Endothelial cell of umbilical vein (primary cell): Measurements from ENCODE around the gene HECTD4.

Source experiments
- CTCF ChIP-seq, 2 donors: IDR thresholded peaks; 1 replicate in 1 of 2; 2 replicates in 1 of 2; pipeline ENCODE4 v1.5.1; 2011; ENCODE audit warnings: low read length in 2 of 2, mild to moderate bottlenecking in 2 of 2, moderate library complexity in 2 of 2, control low read depth in 1 of 2, inconsistent platforms in 1 of 2, low read depth in 1 of 2; ENCODE audit not compliant: insufficient read depth in 1 of 2; ENCODE audit errors: extremely low read depth in 1 of 2
- EZH2 ChIP-seq: IDR thresholded peaks from 2 replicates; pipeline ENCODE4 v1.6.1; 2012; ENCODE audit warnings: borderline replicate concordance, low read depth, mild to moderate bottlenecking, moderate library complexity, low read length, inconsistent platforms; ENCODE audit not compliant: severe bottlenecking
- JUN ChIP-seq: IDR thresholded peaks from 2 replicates; pipeline ENCODE4 v1.6.1; 2011; ENCODE audit warnings: borderline replicate concordance, low read depth; ENCODE audit not compliant: insufficient read length, insufficient read depth
- MAX ChIP-seq: IDR thresholded peaks from 2 replicates; pipeline ENCODE4 v1.6.1; 2011; ENCODE audit not compliant: insufficient read depth, insufficient read length
- POLR2A ChIP-seq: IDR thresholded peaks from 2 replicates; pipeline ENCODE4 v1.6.1; 2012; ENCODE audit warnings: low read depth, mild to moderate bottlenecking, control low read depth, low read length
- POLR2AphosphoS5 ChIP-seq: IDR thresholded peaks from 2 replicates; pipeline ENCODE4 v1.6.1; 2012; ENCODE audit warnings: low read depth, mild to moderate bottlenecking, control low read depth, low read length, moderate library complexity; ENCODE audit not compliant: insufficient read depth

GRCh38 chr12:112413855-112414625, 31.8 kb upstream of the HECTD4 start:
- no peak for TF ChIP-seq POLR2A
- no peak for TF ChIP-seq EZH2
- no peak for TF ChIP-seq CTCF (IDR thresholded peaks at IDR 0.05; ENCODE audit: extremely low read depth in 1 of 2, insufficient read depth in 1 of 2, low read depth in 1 of 2, low read length in 2 of 2)
- TF ChIP-seq POLR2AphosphoS5, result no peak
- TF ChIP-seq MAX, result no peak
- TF ChIP-seq JUN, result no peak
